HEK293T (cell line): ENCODE measurements around the gene CAMK1D.

Experiments used
- CTCF ChIA-PET: fragments of 350-600 bp; formaldehyde crosslinking; extraction: SDS; loops from one replicate; lab custom pipeline; 2021; ENCODE audit warnings: antibody characterized with exemption, inconsistent platforms; lab: Yijun Ruan, JAX
- POLR2A ChIA-PET: fragments of 350-600 bp; formaldehyde crosslinking; extraction: SDS; loops from one replicate; lab custom pipeline; 2020; ENCODE audit warnings: antibody characterized with exemption, inconsistent platforms; lab: Yijun Ruan, JAX
- DNase-seq: peaks from one replicate; pipeline ENCODE4 v3.0.0; 2012; ENCODE audit warnings: mixed read lengths; ENCODE audit errors: extremely low spot score
- ARNT ChIP-seq: fragments of 450-650 bp; IDR thresholded peaks from 2 replicates; pipeline ENCODE4 v1.6.1; 2017; ENCODE audit warnings: mild to moderate bottlenecking
- BHLHE40 ChIP-seq: fragments of 450-650 bp; IDR thresholded peaks from 2 replicates; pipeline ENCODE4 v1.6.1; 2016; ENCODE audit warnings: mild to moderate bottlenecking, moderate library complexity, borderline replicate concordance
- CTBP1 ChIP-seq: fragments of 450-650 bp; IDR thresholded peaks from 2 replicates; pipeline ENCODE4 v1.6.1; 2016; ENCODE audit warnings: borderline replicate concordance
- ELF4 ChIP-seq: fragments of 450-650 bp; IDR thresholded peaks from 2 replicates; pipeline ENCODE4 v1.6.1; 2017; ENCODE audit warnings: antibody characterized with exemption
- FOXA1 ChIP-seq: fragments of 450-650 bp; IDR thresholded peaks from 2 replicates; pipeline ENCODE4 v1.6.1; 2016; ENCODE audit warnings: mild to moderate bottlenecking
- FOXK2 ChIP-seq: fragments of 450-650 bp; IDR thresholded peaks from 2 replicates; pipeline ENCODE4 v1.6.1; 2016; ENCODE audit warnings: mild to moderate bottlenecking
- FOXM1 ChIP-seq: fragments of 450-650 bp; IDR thresholded peaks from 2 replicates; pipeline ENCODE4 v1.6.1; 2017; ENCODE audit warnings: mild to moderate bottlenecking, borderline replicate concordance
- HDGF ChIP-seq: fragments of 450-650 bp; IDR thresholded peaks from 2 replicates; pipeline ENCODE4 v1.6.1; 2017; ENCODE audit warnings: antibody characterized with exemption, borderline replicate concordance
- L3MBTL2 ChIP-seq: fragments of 450-650 bp; conservative IDR thresholded peaks from 2 replicates; pipeline ENCODE4 v1.6.1; 2016; ENCODE audit warnings: mild to moderate bottlenecking
- LEF1 ChIP-seq: fragments of 450-650 bp; IDR thresholded peaks from 2 replicates; pipeline ENCODE4 v1.6.1; 2017; ENCODE audit warnings: mild to moderate bottlenecking, borderline replicate concordance
- NFRKB ChIP-seq: fragments of 450-650 bp; IDR thresholded peaks from 2 replicates; pipeline ENCODE4 v1.6.1; 2016; ENCODE audit warnings: mild to moderate bottlenecking, moderate library complexity
- PKNOX1 ChIP-seq: fragments of 450-650 bp; IDR thresholded peaks from 2 replicates; pipeline ENCODE4 v1.6.1; 2016
- SP1 ChIP-seq: fragments of 450-650 bp; IDR thresholded peaks from 2 replicates; pipeline ENCODE4 v1.6.1; 2017
- SUZ12 ChIP-seq: fragments of 450-650 bp; IDR thresholded peaks from 2 replicates; pipeline ENCODE4 v1.6.1; 2016; ENCODE audit warnings: mild to moderate bottlenecking
- TARDBP ChIP-seq: fragments of 450-650 bp; IDR thresholded peaks from 2 replicates; pipeline ENCODE4 v1.6.1; 2016
- ZNF384 ChIP-seq: fragments of 450-650 bp; IDR thresholded peaks from 2 replicates; pipeline ENCODE4 v1.6.1; 2016

Gene CAMK1D

GRCh38 chr10:12687996-12688395 lies 338.6 kb downstream of the CAMK1D start:
- ChIA-PET POLR2A (no interaction called here), CTCF (no interaction called here)
- no peak for DNase-seq
- TF ChIP-seq BHLHE40: no peak
- no peak for TF ChIP-seq L3MBTL2
- no peak for TF ChIP-seq SP1
- no peak for TF ChIP-seq ZNF384
- no peak for TF ChIP-seq PKNOX1
- TF ChIP-seq FOXA1: no peak
- no peak for TF ChIP-seq LEF1
- no peak for TF ChIP-seq NFRKB
- TF ChIP-seq SUZ12: no peak
- no peak for TF ChIP-seq ELF4
- TF ChIP-seq FOXK2: no peak
- TF ChIP-seq HDGF: no peak
- TF ChIP-seq TARDBP: no peak

GRCh38 chr10:12689893-12690292 lies 340.5 kb downstream of the CAMK1D start:
- TF ChIP-seq HDGF (no peak), PKNOX1 (peak; percentile 40; the same call in 1 of the 2 replicates)
- POLR2A ChIA-PET: no interaction called here
- no peak for DNase-seq
- CTCF ChIA-PET: no interaction called here

- POLR2A ChIA-PET: no interaction called here
- DNase-seq: no peak
- CTCF ChIA-PET: no interaction called here
- TF ChIP-seq L3MBTL2 (peak; percentile 35; the same call in 1 of the 2 replicates), NFRKB (no peak), BHLHE40 (no peak)
Measured at GRCh38 chr10:12690525-12691126, 341.3 kb downstream of the CAMK1D start.

GRCh38 chr10:12691596-12691995 lies 342.2 kb downstream of the CAMK1D start:
- TF ChIP-seq FOXK2: no peak
- ChIA-PET CTCF (no interaction called here), POLR2A (no interaction called here)
- no peak for DNase-seq

- CTCF ChIA-PET: no interaction called here
- DNase-seq: no peak
Measured at GRCh38 chr10:12697764-12698163, 348.4 kb downstream of the CAMK1D start.

GRCh38 chr10:12699258-12699700 lies 349.9 kb downstream of the CAMK1D start:
- DNase-seq: no peak
- CTCF ChIA-PET: no interaction called here
- POLR2A ChIA-PET: no interaction called here
- TF ChIP-seq ZNF384 (no peak), FOXA1 (no peak)

More at GRCh38 chr10:12697764-12698163, 348.4 kb downstream of the CAMK1D start:
- POLR2A ChIA-PET: no interaction called here
- TF ChIP-seq BHLHE40 (no peak), PKNOX1 (no peak), TARDBP (no peak), FOXM1 (no peak), ZNF384 (no peak), LEF1 (no peak), FOXA1 (no peak), ELF4 (no peak), NFRKB (no peak), FOXK2 (no peak), SP1 (no peak), SUZ12 (no peak), L3MBTL2 (no peak), ARNT (no peak), HDGF (no peak), CTBP1 (no peak)

- no peak for DNase-seq
- no peak for TF ChIP-seq BHLHE40
- ChIA-PET CTCF (no interaction called here), POLR2A (no interaction called here)
Measured at GRCh38 chr10:12699781-12700556, 350.6 kb downstream of the CAMK1D start.
